Activated CD8-positive, alpha-beta memory T cell treated with anti-CD3 and anti-CD28 coated beads, Interleukin-2, amount 50 U/mL, for 4 hours (primary cell): ENCODE data around the gene TNFRSF13B.
"Not testable (repeated sequence)": the region's sequence is repeated elsewhere in the genome, so short reads cannot be mapped to it uniquely, and the experiment has no call there.

Experiments used
- DNase-seq: peaks from one replicate; pipeline ENCODE4 v3.0.0-alpha.2; 2020

Gene TNFRSF13B

DNA sequence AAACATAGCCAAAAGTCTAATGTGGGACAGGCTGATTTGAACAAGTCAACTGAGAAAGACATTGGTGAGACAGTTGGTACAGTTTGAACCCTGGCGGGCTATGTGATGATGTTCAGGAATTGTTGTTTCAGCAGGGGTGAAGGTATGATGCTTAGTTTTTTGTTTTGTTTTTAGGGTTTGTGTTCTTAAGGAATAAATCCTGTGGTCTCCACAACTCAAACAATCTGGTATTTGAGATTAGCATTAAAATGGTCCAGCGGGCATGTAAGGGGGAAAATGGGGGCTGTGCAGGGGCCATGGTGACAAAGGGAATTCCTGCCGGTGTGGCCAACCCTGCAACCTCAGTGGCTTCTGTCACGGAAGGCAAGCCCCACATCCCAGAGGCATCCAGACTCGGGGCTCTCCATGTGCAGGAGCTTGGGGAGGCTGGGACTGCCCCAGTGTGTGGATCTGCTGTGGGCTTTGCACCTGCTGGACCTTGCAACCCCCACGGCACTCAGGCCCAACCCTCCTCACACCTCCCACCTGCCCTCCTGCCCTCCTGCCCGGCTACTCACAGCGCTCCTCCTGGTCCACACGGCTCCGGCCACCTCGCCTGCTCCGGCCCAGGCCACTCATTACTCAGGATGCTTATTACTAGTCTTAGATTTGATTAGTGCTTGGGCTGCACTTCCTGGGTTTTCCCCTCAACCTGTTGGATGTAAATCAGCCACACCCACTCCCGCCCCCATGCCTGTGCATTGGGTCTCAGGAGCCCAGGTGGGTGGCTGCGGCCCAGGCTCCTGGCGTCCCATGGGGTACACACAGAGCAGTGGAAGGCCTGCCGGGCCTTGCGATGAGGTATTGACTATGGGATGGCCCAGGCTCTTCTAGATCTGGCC lies at the start of gene TNFRSF13B:
Gene TNFRSF13B (minus strand): TSS at position 661 of the 881 bp plus-strand sequence. CDS start 43 bp downstream, at position 618.
- no peak for DNase-seq

GRCh38 chr17:17021194-17021863 lies 49.4 kb upstream of the TNFRSF13B start:
- DNase-seq: no peak

- no peak for DNase-seq
Measured at GRCh38 chr17:17020821-17021193, 48.9 kb upstream of the TNFRSF13B start.

DNA sequence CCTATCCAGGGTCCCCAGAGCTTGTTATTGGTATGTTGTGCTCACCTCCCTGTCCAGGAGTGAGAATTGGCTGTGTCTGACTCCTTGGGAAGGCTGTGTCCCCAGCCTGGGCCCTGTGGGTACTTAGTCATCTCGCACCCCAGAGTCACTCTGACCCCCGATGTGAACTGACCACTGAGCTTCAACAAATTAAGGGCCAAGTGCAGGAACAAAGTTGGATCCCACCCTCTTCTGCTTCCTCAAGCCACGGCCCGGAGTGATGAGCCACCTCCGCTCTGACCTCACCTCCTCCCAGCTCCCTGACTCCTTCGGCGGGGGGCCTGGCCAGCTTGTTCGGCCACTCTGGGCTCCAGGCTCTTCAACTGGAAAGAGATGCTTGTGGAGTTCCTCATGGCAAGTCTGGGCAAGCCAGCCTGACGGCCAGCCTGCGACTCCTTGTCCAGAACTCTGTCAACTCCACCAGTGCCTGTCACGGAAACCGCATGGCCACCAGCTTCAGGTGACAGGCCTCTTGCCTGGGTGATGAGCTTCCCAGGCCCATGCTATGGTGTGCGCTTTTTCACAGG lies 48.1 kb upstream of the TNFRSF13B start:
- no peak for DNase-seq

GRCh38 chr17:17019430-17019762 lies 47.5 kb upstream of the TNFRSF13B start:
- DNase-seq: no peak

- no peak for DNase-seq
Measured at GRCh38 chr17:17018612-17019429, 46.9 kb upstream of the TNFRSF13B start.

DNA sequence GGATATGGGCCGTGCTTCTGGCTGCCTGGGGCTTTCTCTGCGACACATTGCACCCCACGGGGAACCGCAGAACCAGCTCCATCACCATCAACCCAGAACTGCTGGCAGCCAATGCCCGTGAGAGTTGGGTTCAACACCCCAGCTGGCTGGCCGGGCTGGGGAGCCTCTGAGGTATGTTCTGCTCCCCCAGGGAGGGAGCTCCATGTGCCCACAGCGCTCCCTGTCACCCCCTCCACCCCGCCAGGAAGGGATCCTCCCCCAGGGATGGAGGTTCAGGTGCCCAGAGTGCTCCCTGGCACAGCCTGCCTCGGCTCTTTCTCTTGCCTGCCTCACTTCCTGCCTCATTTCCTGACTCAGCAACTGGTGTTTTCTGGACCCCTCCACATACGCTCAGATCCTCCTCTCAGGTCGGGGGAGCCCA lies 46.1 kb upstream of the TNFRSF13B start:
- DNase-seq: no peak

- DNase-seq: no peak
Measured at GRCh38 chr17:17017343-17018014, 45.6 kb upstream of the TNFRSF13B start.

GRCh38 chr17:17016199-17017197 lies 44.6 kb upstream of the TNFRSF13B start:
- DNase-seq: not testable (repeated sequence)

DNA sequence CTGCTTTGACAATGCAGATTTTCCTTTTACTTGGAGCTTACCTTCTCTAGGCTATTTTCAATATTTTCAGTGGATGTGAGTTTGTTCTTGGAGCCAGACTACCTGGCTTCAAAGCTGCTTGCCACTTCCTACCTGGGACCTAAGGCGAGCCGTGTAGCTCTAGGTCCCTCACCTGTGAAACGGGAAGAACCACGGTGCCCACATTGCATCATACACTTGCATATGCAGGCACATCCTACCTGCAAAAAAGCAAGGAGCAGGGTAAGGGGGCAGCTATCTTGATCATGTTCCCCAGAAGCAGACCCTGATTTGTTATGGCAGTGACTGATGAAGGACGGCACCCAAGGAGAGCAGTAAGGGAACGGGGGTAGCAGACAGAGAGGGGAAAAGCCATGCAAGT lies 43.3 kb upstream of the TNFRSF13B start:
- DNase-seq: no peak

- DNase-seq: not testable (repeated sequence)
Measured at GRCh38 chr17:17014748-17015124, 42.8 kb upstream of the TNFRSF13B start.

DNA sequence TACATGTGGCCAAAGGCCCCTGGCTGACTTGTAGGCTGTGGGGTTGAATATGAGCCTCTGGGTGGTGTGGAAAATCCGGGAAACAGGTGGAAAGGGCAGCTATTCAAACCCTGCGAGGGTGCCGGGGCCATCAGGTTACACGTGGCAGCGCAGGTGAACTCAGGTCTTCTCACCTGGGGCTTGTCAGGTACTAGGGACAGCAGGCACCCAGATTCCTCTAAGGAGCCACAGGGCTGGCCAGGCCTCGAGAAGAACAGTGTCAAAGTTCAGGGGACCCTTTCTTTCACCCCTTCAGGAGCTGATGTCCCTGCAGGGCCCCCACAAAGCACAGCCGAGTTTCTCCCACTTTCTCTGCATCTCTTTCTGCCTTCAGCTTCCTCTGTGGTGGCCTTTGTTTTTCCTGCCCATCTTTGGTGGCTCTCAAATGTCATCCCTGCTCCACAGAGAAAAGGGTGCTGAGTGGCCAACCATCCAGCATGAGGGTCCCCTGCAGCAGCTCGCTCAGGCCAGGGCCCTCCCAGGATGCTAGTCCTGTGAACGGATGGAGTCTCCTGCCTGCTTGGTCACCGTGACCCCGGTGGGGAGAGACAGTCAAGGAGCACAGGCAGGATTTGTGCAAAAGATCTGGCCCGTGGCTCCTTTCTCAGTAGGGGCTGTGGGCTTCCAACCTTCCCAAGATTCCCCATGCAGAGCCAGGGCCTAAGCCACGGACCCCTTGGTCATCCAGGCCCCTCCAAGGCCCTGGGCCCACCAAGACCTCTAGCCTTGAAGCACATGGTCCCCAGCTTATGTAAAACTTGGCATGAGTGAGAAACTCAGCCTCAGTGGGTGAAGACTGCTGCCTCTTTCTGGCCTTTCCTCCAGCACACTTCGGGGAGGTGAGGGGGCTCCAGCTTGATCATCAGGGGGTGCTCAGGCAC lies 42.2 kb upstream of the TNFRSF13B start:
- not testable (repeated sequence) for DNase-seq

DNA sequence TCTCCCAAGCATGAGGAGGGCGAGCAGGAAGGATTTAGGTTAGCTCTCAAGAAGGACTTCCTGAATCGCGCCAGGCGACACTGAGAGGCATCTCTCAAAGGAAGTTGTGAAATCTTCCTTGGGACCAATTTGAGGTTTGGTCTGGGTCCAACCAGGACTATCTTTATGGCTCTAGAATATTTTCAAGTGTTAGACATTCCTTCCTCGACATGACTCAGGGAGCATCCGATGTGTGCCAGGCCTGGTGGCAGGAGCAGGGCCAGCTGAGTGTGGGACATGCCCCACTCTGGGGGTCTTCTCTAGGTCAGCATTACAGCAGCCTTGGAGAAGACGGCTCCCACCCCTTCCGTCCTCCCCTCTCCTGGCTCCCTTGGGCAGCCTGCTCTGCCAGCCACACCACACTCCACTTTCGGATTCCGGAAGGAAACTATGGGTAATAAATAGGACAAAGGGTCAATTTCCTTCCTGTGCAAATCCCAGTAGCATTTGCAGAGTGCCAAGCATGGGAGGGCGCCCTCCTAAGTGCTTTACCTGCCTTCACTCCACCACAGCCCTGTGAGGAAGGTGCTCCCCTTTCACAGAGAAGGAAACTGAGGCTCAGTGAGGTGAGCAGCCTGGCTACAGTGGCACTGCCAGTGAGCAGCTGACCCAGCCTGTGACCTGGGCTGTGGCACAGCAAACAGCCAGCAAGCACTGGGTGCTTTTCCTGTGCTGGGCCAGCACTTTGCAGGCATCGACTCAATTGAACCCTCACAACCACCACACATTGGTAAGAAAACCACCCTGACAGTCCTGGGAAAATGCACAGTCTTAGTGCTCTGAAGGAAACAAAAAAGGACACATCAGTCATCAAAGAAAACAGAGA lies 39.4 kb upstream of the TNFRSF13B start:
- not testable (repeated sequence) for DNase-seq

DNA sequence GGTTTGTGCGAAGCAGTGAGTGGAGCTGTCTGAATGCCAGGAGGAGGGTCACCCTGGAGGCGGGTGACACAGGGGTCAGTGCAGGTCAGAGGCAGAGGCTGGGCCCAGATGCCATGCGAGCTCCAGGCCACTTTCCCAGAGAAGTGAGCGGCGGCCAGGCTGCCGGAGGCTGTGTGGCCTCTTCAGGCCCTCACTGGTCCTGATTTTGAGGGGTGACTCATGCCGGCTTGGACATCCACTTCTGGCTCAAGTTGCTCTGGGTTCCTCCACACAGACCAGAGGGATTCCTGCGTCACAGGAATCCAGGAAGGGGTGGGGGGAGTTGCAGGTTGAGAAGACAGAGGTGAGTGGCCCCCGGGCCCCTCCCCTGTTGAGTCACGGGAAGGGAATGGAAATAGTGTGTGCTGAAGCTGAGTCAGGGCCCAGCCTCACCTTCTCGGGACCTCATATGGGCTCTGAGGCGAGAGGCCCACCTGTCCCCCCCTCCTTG lies 38.7 kb upstream of the TNFRSF13B start:
- not testable (repeated sequence) for DNase-seq

DNA sequence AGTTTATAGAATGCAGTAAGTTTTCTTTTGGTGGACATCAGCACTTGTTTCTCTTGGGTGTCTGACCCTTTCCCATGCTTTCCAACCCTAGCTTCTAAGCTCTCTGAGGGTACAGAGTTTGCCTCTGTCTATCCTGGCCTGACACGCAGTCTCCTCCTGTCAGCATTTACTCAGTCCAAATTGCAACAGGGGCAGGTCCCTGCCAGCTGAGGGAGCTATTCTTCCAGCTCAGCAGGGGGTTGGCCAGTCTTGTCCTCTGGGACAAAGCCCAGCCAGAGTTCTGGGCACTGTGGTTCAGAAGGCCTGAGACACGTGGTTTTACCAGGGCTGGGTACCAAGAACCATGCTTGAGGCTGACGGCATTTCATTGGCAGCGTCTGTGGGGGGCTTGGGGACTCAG lies 38.1 kb upstream of the TNFRSF13B start:
- not testable (repeated sequence) for DNase-seq

GRCh38 chr17:17008621-17009397 lies 36.9 kb upstream of the TNFRSF13B start:
- not testable (repeated sequence) for DNase-seq

GRCh38 chr17:17007891-17008290 lies 36.0 kb upstream of the TNFRSF13B start:
- DNase-seq: not testable (repeated sequence)
